Stimulated activated CD4-positive, alpha-beta T cell treated with anti-CD3 and anti-CD28 coated beads, Interleukin-4, amount 100 ng/mL, for 48 hours (primary cell): ENCODE measurements around the gene TMEM179B.

Experiments used
- DNase-seq, 2 donors: peaks; one replicate each; pipeline ENCODE4 v3.0.0-alpha.2; 2020; ENCODE audit warnings: low read depth in 2 of 2

TMEM179B gene

DNA sequence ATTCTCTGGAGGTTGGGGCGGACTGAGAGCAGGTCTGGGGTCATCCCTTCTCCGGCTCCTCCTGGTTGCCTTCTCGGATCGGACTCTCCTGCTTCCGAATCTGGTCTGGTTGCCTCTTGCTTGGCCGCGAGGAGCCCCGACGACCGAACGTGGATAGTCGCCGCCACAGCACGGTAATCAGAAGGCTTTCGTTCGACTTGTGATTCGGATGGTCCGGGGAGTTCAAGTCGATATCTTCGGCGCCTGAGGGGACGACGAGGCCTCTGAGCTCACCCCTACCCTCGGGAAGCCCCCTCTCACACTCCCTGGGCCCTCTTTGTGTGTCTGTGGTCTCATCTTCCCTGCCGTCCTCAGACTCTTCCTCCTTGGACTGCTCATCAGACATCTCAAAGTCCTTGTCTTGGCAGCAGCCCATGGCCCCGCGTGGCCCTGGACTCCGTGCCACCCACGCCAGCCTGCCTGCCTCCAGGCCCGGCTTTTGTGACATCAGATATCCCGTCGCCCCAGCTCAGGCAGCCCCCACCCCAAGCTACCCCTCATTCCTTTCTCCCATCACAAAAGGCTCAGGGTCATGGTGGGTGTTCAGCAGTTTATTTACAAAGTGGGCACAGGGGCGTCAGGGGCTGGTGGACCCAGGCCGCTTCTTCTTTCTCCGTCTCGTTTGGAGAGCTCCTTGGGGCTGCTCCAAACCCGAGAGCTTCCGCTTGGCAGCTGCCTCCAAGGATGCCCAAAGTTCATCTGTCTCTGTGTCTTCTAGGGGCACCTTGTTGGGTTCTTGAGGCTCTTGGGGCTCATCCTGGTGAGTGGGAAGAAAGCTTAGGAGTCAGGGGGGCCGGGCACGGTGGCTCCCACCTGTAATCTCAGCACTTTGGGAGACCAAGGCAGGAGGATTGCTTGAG is 45.4 kb downstream of the TMEM179B start, which contains the start of gene TEX54:
TEX54 (minus strand) TSS at position 506 of the 899 bp plus-strand sequence.
- no peak for DNase-seq

DNA sequence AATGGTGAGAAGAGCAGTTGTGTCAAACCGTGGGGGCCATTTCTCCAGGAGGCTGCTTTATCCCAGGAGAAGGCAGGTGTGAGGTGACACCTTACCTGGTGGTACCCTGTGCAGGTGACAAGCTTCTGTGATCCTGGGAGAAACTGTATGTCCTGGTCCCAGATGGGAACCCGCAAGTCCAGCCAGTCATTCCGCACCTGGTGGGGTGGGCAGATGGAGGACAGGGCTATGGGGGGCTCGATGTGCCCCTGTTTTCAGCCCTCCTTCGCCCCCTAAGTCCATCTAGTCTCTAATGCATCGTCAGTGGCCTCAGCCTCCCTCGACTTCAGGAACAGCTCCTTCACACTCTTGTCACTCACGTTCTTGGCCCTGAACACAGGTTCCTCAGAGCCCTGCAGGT is 48.1 kb downstream of the TMEM179B start:
- no peak for DNase-seq

DNA sequence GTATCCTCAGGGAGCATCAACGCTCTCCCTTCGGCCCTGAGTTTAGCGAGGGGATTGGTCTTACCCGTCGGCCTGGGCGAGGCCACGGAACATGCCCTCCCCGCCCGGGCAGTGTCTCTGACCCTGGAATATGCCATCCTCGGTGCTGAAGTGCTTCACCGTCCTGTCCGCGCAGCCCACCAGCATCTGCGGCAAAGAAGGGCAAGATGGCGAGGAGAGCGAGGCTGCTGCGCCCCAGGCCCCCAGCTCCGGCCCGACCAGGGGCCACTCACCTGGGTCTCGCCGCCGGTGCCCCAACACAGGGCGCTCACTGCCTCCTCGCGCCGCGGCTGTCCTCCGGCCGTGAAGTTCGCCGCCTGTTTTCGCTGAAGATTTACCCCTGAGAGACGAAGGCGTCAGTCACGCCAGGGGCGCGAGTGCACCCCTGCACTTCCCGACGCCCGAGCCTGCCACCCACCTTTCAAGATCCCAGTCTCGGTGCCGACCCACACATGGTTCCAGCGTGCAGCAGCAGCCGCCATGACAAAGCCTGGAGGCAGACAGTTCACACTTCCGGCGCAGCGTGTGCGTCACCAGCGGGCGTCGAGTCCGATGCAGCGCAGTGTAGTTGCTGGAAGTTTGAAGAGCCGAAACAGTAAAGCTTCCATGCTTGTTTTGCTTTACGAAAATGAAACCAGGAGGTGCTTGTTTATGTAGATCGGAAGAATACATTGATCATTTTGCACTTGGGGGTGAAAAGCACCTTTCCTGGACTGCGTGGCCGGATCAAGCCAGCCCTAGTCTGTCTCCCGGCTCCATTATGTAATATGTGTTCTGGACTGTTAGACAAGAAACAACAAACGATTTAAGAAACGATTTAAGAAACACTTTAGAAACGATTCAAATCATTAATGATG is 52.1 kb downstream of the TMEM179B start, which contains the start of gene WDR74:
WDR74 (minus strand) TSS at position 541 of the 896 bp plus-strand sequence; CDS start at position 521, 20 bp downstream.
- peak; percentile 85 to 86 for DNase-seq
